Vagina (tissue), 2 donors: ENCODE results near the gene BATF.

Experiments used
- CTCF ChIP-seq, 3 experiments: fragments of 450-650 bp in 2 of 3; fragments of 200-600 bp in 1 of 3; sonication (generic) in 1 of 3; IDR thresholded peaks; one replicate each; pipeline ENCODE4 v1.5.1; 2017 to 2019; ENCODE audit warnings: antibody characterized with exemption in 3 of 3, mild to moderate bottlenecking in 2 of 3, moderate library complexity in 2 of 3
- POLR2AphosphoS5 ChIP-seq, 2 donors: sonication (generic); formaldehyde crosslinking; IDR thresholded peaks; one replicate each; pipeline ENCODE4 v1.9.0; 2017; ENCODE audit warnings: antibody characterized with exemption in 2 of 2, mild to moderate bottlenecking in 2 of 2, low read depth in 1 of 2; ENCODE audit not compliant: insufficient read depth in 1 of 2

- TF ChIP-seq CTCF (IDR thresholded peaks at IDR 0.05) (no peak), POLR2AphosphoS5 (IDR thresholded peaks at IDR 0.05; ENCODE audit: insufficient read depth in 1 of 2, low read depth in 1 of 2) (no peak)
Measured at GRCh38 chr14:75533791-75534555, 11.7 kb downstream of the BATF start.
